Smooth muscle cell (in vitro differentiated cells): Measurements from ENCODE around the gene EXOSC7. TPM values are rescaled to one million over a fixed set of nuclear protein-coding genes. Genes with fewer than 3 reads are reported as not detected.

ENCODE experiments used
- DNase-seq: peaks from one replicate; lab custom pipeline; 2025; ENCODE audit not compliant: unreplicated experiment; lab: John Stamatoyannopoulos, UW
- H2AFZ ChIP-seq: fragments of 200-600 bp; sonication (generic); 2 replicates; pipeline ENCODE4 v1.6.0; 2016; ENCODE audit warnings: antibody characterized with exemption, low read depth, mild to moderate bottlenecking
- H3F3A ChIP-seq: fragments of 200-600 bp; sonication (generic); 2 replicates; pipeline ENCODE4 v1.6.0; 2017; ENCODE audit warnings: antibody characterized with exemption, low read depth
- H3K27ac ChIP-seq: fragments of 200-600 bp; sonication (generic); 2 replicates; pipeline ENCODE4 v1.5.1; 2016; ENCODE audit warnings: low read depth, mild to moderate bottlenecking
- H3K27me3 ChIP-seq: fragments of 200-600 bp; sonication (generic); 2 replicates; pipeline ENCODE4 v1.6.1; 2016; ENCODE audit warnings: low read depth, mild to moderate bottlenecking
- H3K36me3 ChIP-seq: fragments of 200-600 bp; sonication (generic); 2 replicates; pipeline ENCODE4 v1.5.1; 2016; ENCODE audit warnings: low read depth
- H3K4me1 ChIP-seq: fragments of 200-600 bp; sonication (generic); 2 replicates; pipeline ENCODE4 v1.5.1; 2016; ENCODE audit warnings: low read depth
- H3K4me2 ChIP-seq: fragments of 200-600 bp; sonication (generic); 2 replicates; pipeline ENCODE4 v1.6.0; 2016; ENCODE audit warnings: mild to moderate bottlenecking
- H3K4me3 ChIP-seq: fragments of 200-600 bp; sonication (generic); 2 replicates; pipeline ENCODE4 v1.5.1; 2016; ENCODE audit warnings: mild to moderate bottlenecking
- H3K79me2 ChIP-seq: fragments of 200-600 bp; sonication (generic); 2 replicates; pipeline ENCODE4 v1.6.0; 2016; ENCODE audit warnings: low read depth, mild to moderate bottlenecking
- H3K9ac ChIP-seq: fragments of 200-600 bp; sonication (generic); 2 replicates; pipeline ENCODE4 v1.6.0; 2016; ENCODE audit warnings: low read depth
- H3K9me3 ChIP-seq: fragments of 200-600 bp; sonication (generic); replicated peaks from 2 replicates; pipeline ENCODE4 v1.5.1; 2016; ENCODE audit warnings: low read depth
- H4K20me1 ChIP-seq: fragments of 200-600 bp; sonication (generic); 2 replicates; pipeline ENCODE4 v1.6.0; 2016; ENCODE audit warnings: low read depth
- CTCF ChIP-seq: fragments of 200-600 bp; sonication (generic); IDR thresholded peaks from 2 replicates; pipeline ENCODE4 v1.5.1; 2017; ENCODE audit warnings: borderline replicate concordance, mild to moderate bottlenecking, antibody characterized with exemption; ENCODE audit not compliant: insufficient read depth, poor library complexity, severe bottlenecking
- WGBS: methylation state at CpG from one replicate; pipeline ENCODE4 v1.1.7; 2016; ENCODE audit warnings: low lambda C conversion rate; 5-methylcytosine and 5-hydroxymethylcytosine counted together
- polyA plus RNA-seq: library from polyadenylated mRNA; unstranded; fragments of >200 nt; fragmentation: Nextera tagmentation; extraction: Ambion mirVana; gene quantifications from 2 replicates; pipeline ENCODE4 v1.2.1, GENCODE V29; 2016
- total RNA-seq: library from RNA; depleted of rRNA; stranded (reverse); fragments of >200 nt; gene quantifications from 2 replicates; pipeline ENCODE4 v1.2.3, GENCODE V29; 2014

Gene EXOSC7
- total and polyA plus RNA-seq, 2 experiments from 2014 or later: 42.2 to 49.0 TPM

- Histone ChIP-seq H2AFZ (no peak overlapping the region), H3K4me2 (no peak overlapping the region), H3K4me1 (peaks cover 4% of the 10 kb centered on the region), H3K27me3 (no peaks in the 10 kb centered on the region), H3K36me3 (peaks cover 8% of the 10 kb centered on the region), H3K79me2 (peaks cover 9% of the 10 kb centered on the region), H3F3A (no peaks in the 10 kb centered on the region), H3K4me3 (no peak overlapping the region), H4K20me1 (peaks cover 64% of the 10 kb centered on the region), H3K27ac (no peak overlapping the region), H3K9ac (no peak overlapping the region), H3K9me3 (no peaks in the 10 kb centered on the region)
- no peak for TF ChIP-seq CTCF
- no peak for DNase-seq
- WGBS: 92% methylated on average over 8 of the region's 8 CpGs
Observed at GRCh38 chr3:44995142-44995770, 19.2 kb downstream of the EXOSC7 start.

- WGBS: 91% methylated on average over 3 of the region's 3 CpGs
- no peak for TF ChIP-seq CTCF
- H3K79me2 ChIP-seq: peaks cover 9% of the 10 kb centered on the region
- no peak overlapping the region for H3K27ac ChIP-seq
- peaks cover 8% of the 10 kb centered on the region for H3K36me3 ChIP-seq
- H3K9me3 ChIP-seq: no peaks in the 10 kb centered on the region
- no peak overlapping the region for H3K4me2 ChIP-seq
- peaks cover 54% of the 10 kb centered on the region for H4K20me1 ChIP-seq
- no peaks in the 10 kb centered on the region for H3F3A ChIP-seq
- no peak overlapping the region for H3K4me3 ChIP-seq
- no peak for DNase-seq
- H3K9ac ChIP-seq: no peak overlapping the region
- no peaks in the 10 kb centered on the region for H3K27me3 ChIP-seq
- no peak overlapping the region for H2AFZ ChIP-seq
- peaks cover 4% of the 10 kb centered on the region for H3K4me1 ChIP-seq
Observed at GRCh38 chr3:44996556-44996969, 20.5 kb downstream of the EXOSC7 start.

GRCh38 chr3:44999782-45000181, 23.7 kb downstream of the EXOSC7 start:
- Histone ChIP-seq H3K4me3 (no peak overlapping the region), H3K4me2 (no peak overlapping the region), H2AFZ (no peak overlapping the region), H3F3A (no peaks in the 10 kb centered on the region), H4K20me1 (peaks cover 22% of the 10 kb centered on the region), H3K27ac (no peak overlapping the region), H3K9me3 (no peaks in the 10 kb centered on the region), H3K9ac (no peak overlapping the region), H3K79me2 (peaks cover 9% of the 10 kb centered on the region), H3K4me1 (no peaks in the 10 kb centered on the region), H3K27me3 (no peaks in the 10 kb centered on the region), H3K36me3 (peaks cover 24% of the 10 kb centered on the region)
- no peak for DNase-seq
- no peak for TF ChIP-seq CTCF
- 100% methylated on average over 2 of the region's 2 CpGs for WGBS

- peaks cover 4% of the 10 kb centered on the region for H3K79me2 ChIP-seq
- H3F3A ChIP-seq: no peaks in the 10 kb centered on the region
- no peak for TF ChIP-seq CTCF
- 85% methylated on average over 4 of the region's 4 CpGs for WGBS
- no peak overlapping the region for H3K4me3 ChIP-seq
- no peak overlapping the region for H2AFZ ChIP-seq
- H3K36me3 ChIP-seq: peaks cover 28% of the 10 kb centered on the region
- H3K4me1 ChIP-seq: no peaks in the 10 kb centered on the region
- DNase-seq: no peak
- H3K9ac ChIP-seq: no peak overlapping the region
- H3K27ac ChIP-seq: no peak overlapping the region
- H4K20me1 ChIP-seq: peaks cover 12% of the 10 kb centered on the region
- H3K4me2 ChIP-seq: no peak overlapping the region
- no peaks in the 10 kb centered on the region for H3K9me3 ChIP-seq
- H3K27me3 ChIP-seq: no peaks in the 10 kb centered on the region
Observed at GRCh38 chr3:45000823-45001222, 24.8 kb downstream of the EXOSC7 start.
